HG03460 (cell line): Measurements from ENCODE around the gene NHEJ1.

Experiments used
- ATAC-seq: cut with Tn5 transposase; IDR thresholded peaks from one replicate; pipeline ENCODE4 v1.9.1; 2021; ENCODE audit not compliant: unreplicated experiment

Gene NHEJ1

DNA sequence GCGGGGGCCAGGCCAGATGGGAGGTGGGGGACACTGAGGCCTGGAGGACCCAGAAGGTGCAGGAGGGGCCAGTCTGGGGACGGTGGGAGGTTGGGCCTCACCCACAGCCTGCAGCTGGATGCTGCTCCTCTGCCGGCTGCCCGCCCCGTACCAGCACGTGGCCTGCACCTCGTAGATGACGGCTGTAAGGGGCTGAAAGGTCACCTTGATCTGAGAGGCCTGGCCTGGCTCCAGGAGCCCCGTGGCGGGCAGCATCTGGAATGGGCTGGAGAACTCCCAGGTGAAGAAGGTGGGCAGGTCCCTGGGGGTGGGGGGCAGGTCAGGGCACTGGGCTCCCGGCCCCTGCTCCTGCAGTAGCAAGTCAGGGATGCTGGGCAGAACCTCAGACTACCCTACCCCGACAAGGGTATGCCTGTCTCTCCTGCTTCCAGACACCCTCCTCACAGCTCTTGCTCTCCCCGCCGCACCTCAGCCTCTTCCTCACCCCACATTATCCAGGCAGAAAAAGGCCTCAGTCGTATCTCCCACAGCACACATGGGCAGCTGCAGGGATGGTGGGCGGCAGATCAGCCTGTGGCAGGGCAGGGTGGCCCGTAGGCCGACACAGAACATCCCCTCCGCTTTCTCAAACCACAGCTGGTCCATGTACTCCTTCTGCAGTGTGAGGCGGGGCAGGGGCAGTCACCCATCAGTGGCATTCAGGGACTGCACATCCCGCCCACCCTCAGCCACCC, 129.4 kb downstream of the NHEJ1 start:
- no peak for ATAC-seq

DNA sequence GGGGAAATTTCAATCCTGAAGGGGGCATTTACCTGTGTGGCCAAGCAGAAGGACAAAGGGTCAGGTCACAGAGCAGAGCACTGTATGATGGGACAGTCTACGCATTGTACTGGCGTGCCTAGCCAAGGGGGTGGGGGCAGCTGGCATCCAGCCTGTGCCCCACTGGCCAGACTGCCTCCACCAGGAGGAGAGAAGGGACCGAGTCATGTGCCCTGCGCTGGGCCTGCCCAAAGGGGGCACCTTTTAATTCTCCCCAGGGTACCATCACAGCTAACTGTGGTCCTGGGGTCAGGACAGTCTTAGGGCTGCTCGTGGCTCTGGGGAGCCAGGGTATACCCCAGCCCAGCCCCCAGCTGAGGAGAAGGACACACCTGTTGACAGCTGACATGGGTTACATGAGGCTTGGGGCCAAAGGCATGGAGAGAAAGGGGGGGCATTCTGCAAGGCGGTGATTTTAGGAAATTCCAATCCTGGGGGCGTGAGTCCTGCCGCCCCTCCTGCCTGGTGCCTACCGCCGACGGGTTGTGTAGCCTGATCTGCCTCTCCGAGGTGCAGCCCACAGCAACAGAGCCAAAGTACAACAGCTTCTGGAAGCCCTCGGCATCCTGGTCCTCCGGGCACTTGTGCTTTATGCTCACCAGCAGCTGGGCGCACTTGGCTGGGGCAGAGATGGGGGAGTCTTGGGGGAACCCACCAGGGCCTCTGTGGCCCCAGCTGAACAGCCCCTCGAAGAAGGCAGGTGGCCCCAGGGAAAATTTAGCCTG, 130.3 kb downstream of the NHEJ1 start:
- ATAC-seq = no peak

- peak; percentile 68 for ATAC-seq
These were observed 130.8 kb downstream of the NHEJ1 start for GRCh38 chr2:219029829-219030165.

DNA sequence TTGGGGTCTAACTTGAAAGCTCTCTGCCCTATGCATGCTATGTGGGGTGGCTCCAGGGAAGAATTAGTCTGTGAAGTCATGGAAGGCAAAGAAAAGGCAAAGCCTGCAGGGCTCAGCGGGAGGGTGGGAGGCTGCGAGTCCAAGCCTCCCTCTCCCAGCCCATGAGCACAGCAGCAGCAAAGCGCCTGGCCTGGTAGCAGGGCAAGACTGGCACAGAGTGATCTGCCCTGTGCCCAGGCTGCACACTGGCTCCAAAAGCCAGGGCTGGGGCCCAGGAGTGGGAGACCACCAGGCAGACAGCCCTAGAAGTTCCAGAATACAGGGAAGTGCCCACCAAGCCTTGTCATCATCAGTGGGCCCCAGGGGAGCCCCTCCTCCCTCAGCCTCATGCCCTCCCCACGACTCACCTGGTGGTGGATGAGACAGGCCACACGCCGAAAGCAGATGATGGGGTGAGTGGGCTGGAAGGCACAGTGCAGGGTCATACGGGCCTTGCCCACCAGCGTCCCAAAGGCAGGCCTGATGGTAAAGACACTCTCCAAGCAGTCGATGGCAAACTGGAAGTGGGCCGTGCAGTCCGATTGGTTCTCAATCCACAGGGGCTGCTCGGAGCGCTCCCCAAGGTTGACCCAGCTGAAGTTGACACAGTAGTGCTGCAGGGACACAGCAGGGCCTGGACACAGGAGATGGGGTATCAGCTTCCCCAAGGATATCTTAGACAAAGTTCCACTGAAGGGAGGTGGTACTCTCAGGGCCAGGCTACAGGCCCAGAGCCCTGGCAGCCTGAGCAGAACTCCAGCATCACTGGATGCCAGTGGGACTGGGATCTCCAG, 131.4 kb downstream of the NHEJ1 start:
- ATAC-seq = no peak

GRCh38 chr2:219028141-219028540, 132.5 kb downstream of the NHEJ1 start:
- no peak for ATAC-seq

GRCh38 chr2:219027511-219028055, 133.0 kb downstream of the NHEJ1 start:
- no peak for ATAC-seq

DNA sequence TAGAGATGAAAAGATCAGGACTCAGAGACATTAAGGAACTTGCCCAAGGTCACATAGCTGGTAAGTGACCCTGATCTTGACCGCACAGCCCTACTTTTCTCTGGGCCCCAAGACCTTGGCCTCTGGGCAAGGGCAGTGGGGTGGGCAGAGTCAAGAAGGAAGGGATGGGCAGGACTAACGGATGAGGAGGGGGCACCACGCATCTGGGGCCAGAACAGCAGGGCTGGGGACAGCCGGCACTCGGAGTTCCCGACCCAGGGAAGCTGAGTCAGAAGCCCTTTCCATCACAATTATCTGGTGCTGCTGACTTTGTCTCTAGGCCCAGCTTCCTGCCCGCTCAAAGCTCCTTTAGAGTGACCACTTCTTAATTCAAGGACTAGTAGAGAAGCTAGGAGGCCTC, 133.7 kb downstream of the NHEJ1 start:
- no peak for ATAC-seq

DNA sequence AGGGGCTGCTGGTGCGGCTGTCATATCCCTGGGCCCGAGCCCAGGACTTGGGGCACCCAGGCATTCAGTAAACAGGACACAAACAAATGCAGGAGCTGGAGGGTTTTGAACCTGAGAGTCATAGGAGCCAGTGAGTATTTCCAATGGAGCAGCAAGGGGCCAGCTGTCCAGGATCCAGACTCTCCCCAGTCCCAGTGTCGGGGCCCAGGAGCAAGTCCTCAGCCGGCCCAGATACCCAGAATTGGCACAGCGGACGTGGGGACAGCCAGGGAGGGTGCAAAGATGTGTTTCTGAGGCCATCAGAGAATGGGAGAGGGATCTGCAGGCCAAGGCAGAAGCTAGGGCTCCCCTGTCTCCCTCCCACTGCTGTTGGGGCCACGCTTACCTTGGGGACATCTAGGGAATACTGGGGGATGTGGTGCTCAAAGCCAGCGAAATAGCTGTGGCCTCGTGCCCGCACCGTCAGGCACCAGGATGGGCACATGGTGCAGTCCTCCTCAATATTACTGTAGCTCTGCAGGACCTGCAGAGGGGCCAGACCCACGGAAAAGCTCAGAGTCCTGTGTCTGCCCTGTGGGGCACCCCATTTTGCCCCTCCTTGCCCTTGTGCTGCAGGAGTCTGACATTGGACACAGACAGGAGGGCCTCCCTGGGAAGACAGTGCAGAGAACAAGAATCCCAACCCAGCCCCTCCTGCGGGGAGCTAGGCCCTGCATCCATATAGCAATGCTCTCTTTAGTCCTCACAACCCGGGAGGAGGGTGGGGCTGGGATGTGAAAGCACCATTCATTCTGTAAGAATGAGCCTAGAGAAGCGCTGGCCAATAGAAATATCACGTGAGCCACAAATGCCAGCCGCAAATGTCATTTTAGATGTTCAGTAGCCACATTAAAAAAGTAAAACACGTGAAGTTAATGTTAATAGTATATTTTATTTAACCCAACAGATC, 134.7 kb downstream of the NHEJ1 start:
- ATAC-seq = no peak
